GF-D8 (cell line): ENCODE measurements around the gene CRISPLD2.

Experiments used
- DNase-seq: peaks from one replicate; lab custom pipeline; 2025; lab: John Stamatoyannopoulos, UW

Gene CRISPLD2

DNA sequence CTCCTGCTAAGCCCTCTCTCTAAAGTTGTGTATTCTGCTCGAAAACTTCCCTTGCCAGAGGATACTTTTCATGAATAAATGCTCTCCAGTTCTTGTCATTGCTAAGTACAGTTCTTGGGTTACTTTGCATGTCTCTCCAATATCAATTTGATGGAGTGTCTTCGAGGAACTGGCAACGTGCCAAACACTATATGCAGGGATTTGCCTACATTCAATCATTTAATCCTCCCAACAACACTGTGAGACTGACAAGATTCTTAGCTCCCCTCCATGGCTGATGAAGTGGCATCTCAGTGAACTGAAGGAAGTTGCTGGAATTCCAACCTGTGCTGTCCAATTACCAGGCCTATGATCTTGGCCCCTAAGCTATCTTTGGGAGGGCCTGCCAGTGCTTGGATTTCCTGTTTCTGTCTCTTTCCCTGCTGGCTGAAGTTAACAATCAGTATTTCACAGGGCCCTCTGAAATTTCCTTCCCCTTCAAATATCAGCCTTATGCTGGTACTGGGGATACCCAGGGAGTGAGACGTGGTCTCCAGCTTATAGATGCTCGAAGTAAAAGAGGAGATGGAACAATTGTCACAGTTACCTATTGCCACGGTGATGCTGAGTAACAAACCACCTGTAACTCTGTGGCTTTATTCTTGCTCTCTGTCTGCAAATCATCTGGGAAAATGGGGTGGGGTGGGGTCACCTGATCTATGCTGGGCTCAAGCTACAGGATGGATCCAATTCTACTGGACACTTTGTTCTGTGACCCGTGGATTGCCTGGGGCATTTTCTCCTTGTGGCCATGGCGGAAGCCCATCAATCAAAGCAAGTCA, 19.4 kb upstream of the CRISPLD2 start:
- no peak for DNase-seq

DNA sequence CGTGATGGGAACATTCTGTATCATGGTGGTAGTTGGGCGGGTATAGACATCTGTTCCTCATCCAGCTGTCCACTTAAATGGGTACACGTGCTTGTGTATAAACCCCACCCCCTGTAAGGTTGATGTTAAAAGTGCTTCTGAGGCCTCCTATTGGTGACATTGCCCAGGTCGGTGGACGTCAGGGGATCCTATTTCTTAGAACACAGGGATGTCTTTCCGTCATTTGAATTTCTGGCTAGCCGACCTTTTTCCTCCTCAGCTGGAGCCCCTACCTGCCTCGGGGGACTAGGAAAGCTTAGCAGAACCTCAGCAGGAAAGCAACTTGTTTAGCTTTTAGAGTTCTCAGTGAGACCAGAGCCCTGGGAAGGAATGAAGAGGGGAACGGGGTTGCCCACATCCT, 16.6 kb upstream of the CRISPLD2 start:
- DNase-seq, result no peak

DNA sequence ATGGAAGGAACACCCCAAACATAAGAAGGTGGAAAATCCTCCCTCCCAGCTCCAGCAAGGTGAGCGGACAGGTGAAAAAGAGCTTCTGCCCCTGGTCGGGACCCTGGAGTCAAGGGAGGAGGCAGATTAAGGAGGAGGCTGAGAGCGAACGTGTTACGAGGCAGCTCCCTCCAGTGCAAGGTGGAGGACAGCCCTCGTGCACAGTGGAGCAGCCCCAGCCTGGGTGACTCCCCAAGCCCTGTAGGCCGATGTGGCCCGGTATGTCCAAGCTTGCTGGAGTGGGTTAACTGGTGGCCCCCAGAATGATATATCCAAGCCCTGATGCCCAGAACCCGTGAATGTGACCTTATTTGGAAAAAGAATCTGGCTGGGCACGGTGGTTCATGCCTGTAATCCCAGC, 15.5 kb upstream of the CRISPLD2 start:
- DNase-seq, result no peak

DNA sequence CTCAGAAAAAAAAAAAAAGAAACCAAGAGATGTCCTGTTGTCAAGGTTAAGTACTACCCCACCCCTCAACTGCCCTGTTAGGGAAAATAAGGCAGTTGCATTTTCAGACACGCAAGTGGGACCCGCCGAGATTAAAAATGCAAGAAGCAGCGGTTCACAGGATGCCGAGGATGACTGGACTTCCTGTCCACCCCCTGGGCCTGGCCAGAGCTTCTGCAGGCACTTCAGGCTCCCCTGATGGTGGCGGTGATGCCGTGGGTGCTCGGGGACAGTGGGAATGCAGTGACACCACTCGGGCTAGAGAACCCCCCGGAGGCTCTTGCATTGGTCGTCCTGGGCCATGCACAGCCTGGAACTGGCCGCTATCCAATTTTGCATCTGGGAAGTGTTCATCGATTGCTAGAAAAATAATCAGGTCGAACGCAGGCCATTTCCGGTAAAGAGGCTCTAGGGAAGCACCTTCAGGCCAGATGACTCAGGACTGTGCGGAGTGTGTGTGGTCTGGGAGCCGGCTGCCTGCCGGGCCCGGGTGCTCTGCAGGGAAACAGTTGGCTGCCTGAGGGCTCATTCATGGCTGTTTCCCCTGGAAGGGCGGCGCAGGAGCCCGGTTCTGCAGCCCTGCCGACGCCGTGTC, 13.4 kb upstream of the CRISPLD2 start:
- DNase-seq, result peak; percentile 13

DNA sequence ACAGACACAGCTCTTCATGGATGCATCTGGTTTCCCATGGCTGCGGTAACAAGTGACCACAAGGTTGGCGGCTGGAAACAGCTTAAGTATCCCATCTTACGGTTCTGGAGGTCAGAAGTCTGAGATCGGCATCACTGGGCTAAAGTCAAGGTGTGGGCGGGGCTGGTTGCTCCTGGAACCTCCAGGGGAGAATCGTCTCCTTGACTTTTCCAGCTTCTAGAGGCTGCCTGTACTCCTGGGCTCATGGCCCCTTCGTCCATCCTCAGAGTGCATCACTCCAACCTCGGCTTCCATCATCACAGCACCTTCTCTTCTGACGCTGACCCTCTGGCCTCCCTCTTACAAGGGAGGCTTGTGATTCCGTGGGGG, 12.9 kb upstream of the CRISPLD2 start:
- DNase-seq, result no peak

DNA sequence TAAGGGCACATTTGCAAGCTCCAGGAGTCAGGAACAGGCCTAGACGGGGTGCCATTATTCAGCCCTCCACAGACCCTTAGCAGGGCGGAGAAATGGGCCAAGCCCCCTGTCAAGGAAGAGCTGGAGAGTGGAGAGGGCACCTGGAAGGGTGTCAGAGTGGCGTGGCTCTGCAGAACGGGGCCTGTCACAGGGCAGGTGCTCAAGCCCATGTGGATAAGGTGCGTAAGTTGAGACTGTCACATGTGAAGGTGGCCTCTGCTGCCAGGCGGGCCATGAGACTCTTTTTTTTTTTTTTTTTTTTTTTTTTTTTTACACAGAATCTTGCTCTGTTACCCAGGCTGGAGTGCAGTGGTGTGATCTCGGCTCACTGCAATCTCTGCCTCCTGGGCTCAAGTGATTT, 12.0 kb upstream of the CRISPLD2 start:
- no peak for DNase-seq

DNA sequence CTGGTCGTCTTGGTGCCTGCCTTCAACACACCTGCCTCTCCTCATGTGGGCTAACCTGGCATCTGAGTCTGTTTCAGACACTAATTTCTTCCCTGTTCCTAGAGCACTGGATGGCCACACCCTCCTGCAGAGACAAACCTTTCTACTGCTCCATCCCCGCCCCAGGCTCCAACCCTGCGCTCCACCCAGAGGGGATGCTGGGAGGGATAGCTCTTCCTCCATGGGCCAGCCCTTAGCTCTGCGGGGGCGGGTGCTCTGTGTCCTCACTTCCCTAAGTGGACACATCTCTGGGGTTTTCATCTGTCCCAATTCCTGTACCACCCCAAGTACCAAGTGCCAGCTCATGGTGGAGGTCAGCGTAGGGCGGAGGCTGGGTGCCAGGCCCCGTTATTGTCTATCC, 11.0 kb upstream of the CRISPLD2 start:
- no peak for DNase-seq

DNA sequence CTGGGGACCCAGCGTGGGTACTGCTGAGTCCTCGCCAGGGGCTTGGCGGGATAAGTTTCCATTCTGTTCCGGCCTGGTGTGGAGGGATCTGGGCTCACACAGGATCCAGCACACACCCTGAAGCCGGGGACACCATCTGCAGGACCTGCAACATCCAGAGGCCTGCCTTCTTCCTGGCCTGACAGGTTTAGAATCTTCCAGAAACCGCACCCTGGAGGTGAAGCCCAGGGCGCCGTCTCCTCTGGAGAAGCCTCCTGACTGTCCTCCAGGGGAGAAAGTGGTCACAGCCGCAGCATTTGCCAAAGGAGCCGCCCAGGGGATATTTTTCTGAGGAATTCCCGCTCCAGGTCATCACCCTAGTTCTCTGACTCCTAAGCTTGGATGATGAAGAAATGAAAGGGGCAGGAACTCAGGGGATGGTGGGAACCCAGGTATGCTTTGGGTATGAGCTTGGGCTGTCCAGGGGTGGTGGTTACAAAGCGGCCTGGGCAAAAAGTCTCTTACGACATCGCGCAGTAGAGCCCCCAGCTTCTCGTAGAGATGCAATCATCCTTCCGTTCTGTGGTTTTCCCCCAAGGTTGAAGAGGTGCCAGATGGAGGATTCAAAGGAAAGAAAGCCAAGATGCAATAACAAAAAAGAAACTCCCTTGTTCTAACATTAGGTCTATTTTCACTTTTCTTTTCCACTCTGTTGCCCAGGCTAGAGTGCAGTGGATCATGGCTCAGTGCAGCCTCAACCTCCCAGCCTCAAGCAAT, 9.1 kb upstream of the CRISPLD2 start:
- peak; percentile 76 for DNase-seq

DNA sequence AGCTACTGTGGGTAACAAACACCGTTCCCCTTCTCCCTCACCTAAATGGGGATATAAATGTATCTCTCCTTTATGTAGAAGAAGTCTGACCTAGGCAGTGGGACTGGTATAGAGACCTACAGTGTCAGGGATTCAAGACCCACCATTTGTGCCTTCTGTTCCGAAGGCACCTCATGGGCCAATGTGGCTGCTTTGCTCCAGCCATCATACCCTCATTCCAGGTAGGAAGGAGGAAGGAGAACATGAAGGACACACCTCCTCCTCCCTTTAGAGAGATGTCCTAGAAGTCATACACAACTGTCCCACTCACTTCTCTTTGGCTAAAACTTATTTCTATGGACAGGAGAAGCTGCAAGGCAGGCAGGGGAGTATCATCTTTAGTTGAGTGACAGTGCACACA, 8.3 kb upstream of the CRISPLD2 start:
- no peak for DNase-seq

DNA sequence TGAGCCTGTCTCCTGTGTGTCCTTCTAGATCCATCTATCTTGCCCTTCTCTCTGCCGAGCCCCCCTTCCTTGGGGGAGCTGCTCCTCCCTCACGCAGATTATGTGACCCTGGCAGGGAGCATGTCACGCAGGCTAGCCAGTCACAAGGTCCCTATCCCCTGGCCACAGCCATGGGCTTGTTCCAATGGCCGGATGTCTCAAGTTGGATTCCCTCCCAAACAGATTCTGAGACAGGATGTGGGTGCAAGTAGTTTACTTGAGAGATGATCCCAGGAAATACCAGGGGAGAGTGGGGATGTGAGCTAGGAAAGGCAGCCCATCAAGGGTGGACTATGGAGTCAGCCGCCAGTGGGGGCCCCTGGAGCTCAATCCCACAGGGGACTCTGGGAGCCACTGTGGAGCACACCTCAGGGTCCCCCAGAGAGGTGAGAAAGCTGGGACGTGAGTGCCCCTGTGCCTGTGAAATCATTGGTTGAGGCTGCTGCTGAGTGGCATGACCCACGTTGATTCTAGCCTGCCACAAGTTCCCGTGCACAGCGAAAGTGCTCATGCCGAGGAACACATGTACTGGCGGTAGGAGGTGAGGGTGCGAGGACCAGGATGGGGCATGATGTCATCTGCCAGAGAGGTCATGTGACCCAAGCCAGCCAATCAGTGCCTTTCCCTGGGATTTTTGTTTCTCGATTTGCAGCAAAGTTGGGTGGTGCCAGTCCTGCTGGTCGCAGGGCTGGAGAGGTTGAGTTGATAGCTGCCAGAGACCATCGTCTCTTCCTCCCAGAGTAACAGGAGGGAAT, 6.4 kb upstream of the CRISPLD2 start:
- no peak for DNase-seq

DNA sequence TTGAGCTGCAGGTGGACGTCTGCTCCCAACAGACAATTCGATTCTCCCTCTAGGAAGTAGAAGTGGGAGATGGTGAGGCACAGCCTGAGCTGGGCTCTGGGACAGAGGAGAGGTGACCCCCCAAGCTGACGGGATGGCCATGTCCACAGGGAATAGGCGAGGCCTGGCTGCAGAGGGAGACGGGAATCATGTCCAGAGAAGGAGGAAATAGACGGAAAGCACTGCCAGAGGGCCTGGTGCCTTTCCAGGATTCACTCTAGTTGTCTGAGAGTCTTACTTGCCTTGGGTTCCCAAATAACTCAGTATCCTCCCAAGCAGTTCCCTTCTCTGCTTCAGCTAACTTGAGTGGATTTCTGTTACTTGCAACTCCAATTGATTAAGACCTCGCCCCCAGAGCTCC, 4.3 kb upstream of the CRISPLD2 start:
- no peak for DNase-seq

DNA sequence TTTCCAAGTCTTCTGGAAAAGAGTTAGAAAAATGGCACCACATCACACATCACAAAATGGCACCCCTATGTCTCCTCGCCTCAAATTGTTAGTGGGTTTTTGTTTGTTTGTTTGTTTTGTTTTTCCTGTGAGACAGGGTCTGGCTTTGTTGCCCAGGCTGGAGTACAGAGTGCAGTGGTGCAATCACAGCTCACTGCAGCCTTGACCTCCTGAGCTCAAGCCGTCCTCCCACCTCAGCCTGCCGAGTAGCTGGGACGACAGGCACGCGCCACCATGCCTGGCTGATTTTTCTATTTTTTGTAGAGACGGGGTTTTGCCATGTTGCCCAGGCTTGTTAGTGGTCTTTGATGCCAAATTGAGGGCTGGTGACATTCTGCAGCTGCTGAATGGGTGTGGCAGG, 3.8 kb upstream of the CRISPLD2 start:
- DNase-seq, result no peak

DNA sequence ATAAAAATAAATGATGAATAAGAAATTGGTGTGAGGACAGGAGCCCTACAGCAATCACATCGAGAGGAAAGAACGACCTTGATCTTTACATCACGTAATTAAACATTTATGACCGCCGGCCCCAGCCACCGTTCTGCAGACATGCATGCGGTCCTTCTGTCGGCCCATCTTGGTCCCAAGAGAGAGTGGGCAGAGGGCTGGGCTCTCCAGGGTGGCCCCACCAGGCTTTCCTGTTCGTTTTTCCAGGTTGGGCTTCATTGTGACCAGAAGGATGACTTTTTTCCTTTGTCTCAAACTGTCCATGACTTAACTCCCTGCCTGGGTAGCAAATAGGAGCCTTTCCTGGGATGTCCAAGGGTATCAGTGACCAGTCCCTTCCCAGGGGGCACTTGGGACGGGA, 3.3 kb upstream of the CRISPLD2 start:
- DNase-seq, result no peak

DNA sequence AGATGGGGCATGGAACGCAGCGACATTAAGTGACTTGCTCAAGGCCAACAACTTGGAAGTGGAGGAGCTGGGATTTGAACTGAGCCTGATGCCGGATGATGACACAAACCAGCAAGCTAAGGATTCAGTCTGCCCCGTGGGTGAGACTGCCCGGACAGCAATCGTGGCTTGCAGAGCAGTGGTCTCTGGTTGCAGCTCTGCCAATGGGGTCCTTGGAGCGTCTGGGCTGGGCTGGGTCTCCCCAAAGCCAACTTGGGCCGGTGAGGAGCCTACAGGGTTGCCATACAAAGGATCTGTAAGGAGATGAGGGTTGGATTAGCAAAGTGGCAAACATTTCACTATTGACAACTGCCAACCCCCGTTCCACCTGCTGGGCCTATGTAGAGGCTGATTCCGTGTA, 2.6 kb upstream of the CRISPLD2 start:
- no peak for DNase-seq

DNA sequence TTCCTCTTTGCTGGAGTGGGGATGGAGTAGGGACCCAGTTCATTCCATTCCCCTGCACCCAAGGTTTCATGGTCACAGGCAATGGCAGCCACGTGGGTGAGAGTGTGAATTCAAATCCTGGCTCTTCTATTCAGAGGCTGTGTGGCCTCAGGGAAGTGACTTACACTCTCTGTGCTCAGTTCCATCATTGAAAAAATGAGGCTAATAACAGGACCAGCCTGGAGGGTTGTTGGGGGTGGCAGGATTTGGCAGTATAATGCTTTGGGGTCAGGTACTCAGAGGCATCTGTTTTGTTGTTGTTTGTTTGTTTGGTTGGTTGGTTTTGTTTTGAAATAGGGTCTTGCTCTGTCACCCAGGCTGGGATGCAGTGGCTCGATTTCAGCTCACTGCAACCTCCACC, 2.2 kb upstream of the CRISPLD2 start:
- no peak for DNase-seq

DNA sequence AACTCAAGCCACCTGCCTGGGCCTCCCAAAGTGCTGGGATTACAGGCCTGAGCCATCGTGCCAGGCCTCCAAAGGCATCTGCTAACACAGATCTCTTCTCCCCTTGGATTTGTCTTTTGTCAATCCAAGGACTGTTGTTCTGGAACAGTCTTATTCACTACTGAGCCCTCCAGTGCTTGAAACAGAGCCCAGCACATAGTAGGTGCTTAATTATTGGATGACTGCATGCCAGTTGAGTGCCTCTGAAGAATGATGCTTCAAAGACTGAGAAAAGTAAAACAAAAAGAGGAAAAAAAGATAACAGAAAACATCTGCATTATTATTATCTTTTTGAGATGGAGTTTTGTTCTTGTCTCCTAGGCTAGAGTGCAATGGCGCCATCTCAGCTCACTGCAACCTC, 1.7 kb upstream of the CRISPLD2 start:
- no peak for DNase-seq

DNA sequence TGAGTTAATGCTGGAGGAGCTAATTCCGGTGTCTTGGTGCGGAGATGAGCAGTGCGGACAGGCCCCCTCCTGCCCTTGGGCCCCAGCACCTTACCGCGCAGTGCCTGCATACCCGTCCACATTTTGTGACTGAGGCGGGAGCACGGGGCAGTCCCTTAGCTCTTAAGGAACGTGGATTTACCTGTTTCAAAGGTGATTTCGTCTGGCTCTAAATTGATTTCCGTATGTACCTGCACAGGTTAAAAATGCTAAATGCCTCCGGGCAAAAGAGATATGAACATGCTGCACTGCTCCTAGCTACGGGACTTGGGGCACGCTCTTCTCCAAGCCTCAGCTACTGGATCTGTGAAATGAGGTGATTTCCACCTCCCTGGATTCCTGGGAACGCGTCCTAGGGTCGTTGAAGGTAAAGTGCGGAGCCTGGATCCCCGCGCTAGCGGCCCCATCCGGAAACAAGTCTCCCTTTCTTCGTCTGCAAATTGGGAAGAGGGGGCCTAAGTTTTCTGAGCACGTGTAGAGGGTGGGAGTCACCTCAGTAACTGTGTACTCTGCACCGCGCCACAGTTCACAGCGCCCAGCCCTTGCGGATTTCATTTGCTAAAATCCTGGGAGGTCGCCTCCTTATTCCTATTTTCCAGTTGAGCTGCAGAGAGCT, 669 bp upstream of the CRISPLD2 start:
- no peak for DNase-seq

DNA sequence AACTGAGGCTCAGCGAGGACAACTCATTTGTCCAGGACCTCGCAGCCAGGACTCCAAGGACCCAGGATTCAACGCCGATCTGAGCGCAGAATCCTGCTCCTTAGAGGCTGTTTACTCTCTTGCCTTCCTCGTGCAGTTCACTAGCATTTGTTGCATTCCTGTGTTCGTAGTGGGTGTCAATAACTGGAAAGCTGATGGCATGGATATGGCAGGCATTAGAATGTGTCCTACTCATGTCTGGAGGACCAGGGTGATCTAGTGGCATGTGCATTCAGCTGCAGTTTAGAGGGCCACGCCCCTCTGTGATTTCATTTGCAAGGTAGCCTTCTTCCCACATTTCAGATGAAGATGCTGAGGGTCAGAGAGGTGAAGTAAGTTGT, 510 bp downstream of the CRISPLD2 start:
- DNase-seq, result no peak

DNA sequence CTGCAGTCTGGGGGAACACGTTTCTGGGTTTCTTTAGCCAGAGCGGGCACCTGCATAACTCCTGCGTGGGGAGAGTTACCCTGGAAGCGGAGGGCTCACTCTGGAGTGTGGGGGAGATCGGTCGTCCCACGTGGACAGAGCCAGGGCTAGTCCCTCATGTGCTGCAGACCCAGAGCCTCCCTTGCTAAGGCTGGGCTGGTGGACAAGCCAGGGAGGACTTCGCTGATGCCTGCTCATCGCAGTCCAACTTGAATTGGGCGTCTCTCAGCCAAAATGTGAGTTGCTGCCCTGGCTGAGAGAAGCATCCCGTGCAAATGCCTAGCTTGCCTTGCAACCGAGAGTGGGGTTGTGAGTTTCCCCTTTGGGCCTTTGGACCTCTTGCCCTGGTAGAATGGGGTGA, 986 bp downstream of the CRISPLD2 start:
- no peak for DNase-seq

DNA sequence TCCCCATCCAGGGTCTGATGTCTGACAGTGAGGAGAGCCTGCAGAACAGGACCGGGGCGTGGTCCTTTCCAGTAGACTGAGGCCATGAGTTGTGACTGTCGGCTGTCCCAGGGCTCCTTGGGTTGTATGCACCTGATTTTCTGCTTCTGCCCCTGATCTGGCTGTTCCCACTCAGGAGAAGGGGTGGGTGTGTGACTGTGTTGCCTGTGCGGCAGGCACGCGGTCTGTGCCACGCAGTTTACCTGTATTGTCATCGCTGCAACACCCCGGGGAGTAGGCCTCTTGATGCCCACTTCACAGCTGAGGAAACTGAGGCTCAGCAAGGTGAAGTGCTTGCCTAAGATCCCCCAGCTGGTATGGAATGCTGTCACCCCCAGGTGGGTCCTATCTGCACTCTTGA, 1.4 kb downstream of the CRISPLD2 start:
- no peak for DNase-seq

DNA sequence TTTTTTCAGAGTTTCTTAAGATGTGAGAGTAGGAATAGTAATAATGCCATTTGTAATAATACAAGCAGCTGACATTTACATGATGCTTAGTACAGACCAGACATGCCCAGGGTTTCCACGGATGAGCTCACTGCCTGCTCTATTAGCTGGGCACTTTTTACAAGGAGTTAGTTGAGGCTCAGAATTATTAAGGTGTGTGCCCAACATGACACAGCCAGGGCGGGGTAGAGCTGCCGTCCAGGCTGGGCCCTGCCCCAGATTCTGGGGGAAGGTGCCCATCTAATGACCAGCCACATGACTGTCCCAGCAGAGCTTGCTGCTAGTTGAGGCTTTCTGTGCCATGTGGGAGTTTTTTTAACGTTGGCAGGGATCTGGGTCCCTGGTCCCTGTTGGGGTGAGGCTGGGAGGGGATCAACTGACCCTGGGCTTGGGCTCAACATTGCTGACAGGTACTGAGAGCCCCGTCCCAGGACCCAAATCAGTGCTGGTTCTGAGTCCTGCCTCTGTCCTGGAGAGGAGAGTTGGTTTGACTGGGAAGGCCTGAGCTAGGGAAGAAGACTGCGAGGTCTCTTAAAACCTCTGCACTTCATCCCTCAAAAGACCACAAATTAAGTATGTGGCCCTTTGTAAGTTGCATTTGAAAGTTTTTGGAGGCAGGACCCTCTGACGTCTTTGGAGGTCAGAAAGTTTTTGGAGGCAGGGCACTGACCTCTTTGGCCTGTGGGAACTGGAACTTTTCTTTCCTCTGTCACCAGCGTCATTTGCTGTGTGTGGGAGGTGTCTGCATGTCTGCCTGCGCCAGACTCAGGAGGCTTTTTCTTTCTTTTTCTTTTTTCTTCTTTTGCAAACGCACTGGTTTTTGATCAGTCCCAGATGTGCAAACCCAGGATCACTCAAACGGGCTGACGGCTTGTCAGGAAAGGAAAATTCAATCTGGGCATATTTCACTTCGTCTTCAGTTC, 2.2 kb downstream of the CRISPLD2 start:
- DNase-seq, result no peak
